Stimulated activated CD8-positive, alpha-beta memory T cell treated with anti-CD3 and anti-CD28 coated beads, Interleukin-12 subunit alpha, Interleukin-12 subunit beta, amount 100 ng/mL, for 24 hours (primary cell): ENCODE measurements around the gene APOA1.

ENCODE experiments used
- DNase-seq: peaks from one replicate; pipeline ENCODE4 v3.0.0-alpha.2; 2020; ENCODE audit errors: extremely low read depth

APOA1 gene

GRCh38 chr11:116857936-116858335, 20.5 kb upstream of the APOA1 start:
- DNase-seq = no peak

- DNase-seq = no peak
These were observed 19.9 kb upstream of the APOA1 start for GRCh38 chr11:116857316-116857715.

GRCh38 chr11:116856423-116856822, 19.0 kb upstream of the APOA1 start:
- no peak for DNase-seq

- no peak for DNase-seq
These were observed 18.0 kb upstream of the APOA1 start for GRCh38 chr11:116855413-116855812.

GRCh38 chr11:116853461-116854073, 16.1 kb upstream of the APOA1 start:
- DNase-seq = peak; percentile 30

GRCh38 chr11:116852261-116853031, 15.0 kb upstream of the APOA1 start:
- DNase-seq = no peak

- DNase-seq = no peak
These were observed 14.2 kb upstream of the APOA1 start for GRCh38 chr11:116851626-116852025.

- DNase-seq = no peak
These were observed 12.1 kb upstream of the APOA1 start for GRCh38 chr11:116849486-116849885.

- no peak for DNase-seq
These were observed 11.6 kb upstream of the APOA1 start for GRCh38 chr11:116849060-116849459.

- no peak for DNase-seq
These were observed 10.2 kb upstream of the APOA1 start for GRCh38 chr11:116847612-116848011.

- DNase-seq = no peak
These were observed 7.3 kb upstream of the APOA1 start for GRCh38 chr11:116844722-116845121.

- DNase-seq = no peak
These were observed 6.2 kb upstream of the APOA1 start for GRCh38 chr11:116843661-116844060.

GRCh38 chr11:116842909-116843308, 5.5 kb upstream of the APOA1 start:
- no peak for DNase-seq

GRCh38 chr11:116842117-116842516, 4.7 kb upstream of the APOA1 start:
- no peak for DNase-seq

- no peak for DNase-seq
These were observed 3.4 kb upstream of the APOA1 start for GRCh38 chr11:116840746-116841296.

GRCh38 chr11:116840224-116840745, 2.9 kb upstream of the APOA1 start:
- DNase-seq = no peak

GRCh38 chr11:116838321-116839084, 1.1 kb upstream of the APOA1 start:
- no peak for DNase-seq

- no peak for DNase-seq
These were observed 810 bp downstream of the APOA1 start for GRCh38 chr11:116836632-116836991.

GRCh38 chr11:116835791-116836631, 1.4 kb downstream of the APOA1 start:
- peak; percentile 51 for DNase-seq

- no peak for DNase-seq
These were observed 2.2 kb downstream of the APOA1 start for GRCh38 chr11:116835042-116835772.
